ENCODE data around the gene BDNF.

The BDNF gene

GRCh38 chr11:27726981-27727380 is 26.7 kb upstream of the BDNF start:
- no peak overlapping the region for H3K23ac ChIP-seq (ENCODE audit: low read length in 2 of 2)
- no peaks in the 10 kb centered on the region for H3K79me1 ChIP-seq (replicated peaks; ENCODE audit: low read length, poor library complexity, severe bottlenecking)
- no peaks in the 10 kb centered on the region for H3K9me3 ChIP-seq (ENCODE audit: control insufficient read depth, low read length)
- H2BK5ac ChIP-seq (ENCODE audit: low read depth, low read length, poor library complexity, severe bottlenecking), result no peak overlapping the region
- H3K4ac ChIP-seq (ENCODE audit: low read depth in 1 of 2, low read length in 2 of 2), result no peak overlapping the region
- no peak overlapping the region for H3K9ac ChIP-seq (ENCODE audit: low read length)
- H2BK15ac ChIP-seq (ENCODE audit: low read depth, poor library complexity, severe bottlenecking), result no peak overlapping the region
- H3K4me1 ChIP-seq (ENCODE audit: control insufficient read depth, insufficient read depth, low read depth, low read length), result peaks cover 9% of the 10 kb centered on the region
- H3K27me3 ChIP-seq (ENCODE audit: control insufficient read depth in 1 of 2, insufficient read depth in 1 of 2, low read length in 2 of 2), result peaks cover 7 to 51% of the 10 kb centered on the region in 2 experiments
- 100% methylated on average over 1 of the region's 1 CpG for WGBS
- no peaks in the 10 kb centered on the region for H3K36me3 ChIP-seq (ENCODE audit: control insufficient read depth in 1 of 2, insufficient read depth in 2 of 2, low read depth in 1 of 2, low read length in 2 of 2)
- H4K91ac ChIP-seq (ENCODE audit: low read length), result no peak overlapping the region
- H3K4me3 ChIP-seq (ENCODE audit: insufficient read depth in 1 of 2, low read depth in 1 of 2, low read length in 2 of 2), result no peak overlapping the region
- H3K14ac ChIP-seq (ENCODE audit: low read length in 2 of 2), result no peak overlapping the region
- no peak overlapping the region for H2AK5ac ChIP-seq (ENCODE audit: low read length, severe bottlenecking)
- H2BK12ac ChIP-seq (ENCODE audit: low read length in 2 of 2), result no peak overlapping the region
- H3K27ac ChIP-seq (ENCODE audit: low read length, poor library complexity, severe bottlenecking), result no peak overlapping the region
- no peak overlapping the region for H2AFZ ChIP-seq (ENCODE audit: low read depth, low read length)
- no peak overlapping the region for H4K8ac ChIP-seq (ENCODE audit: low read length)
- H2BK120ac ChIP-seq (ENCODE audit: low read depth, low read length), result no peak overlapping the region
- no peak overlapping the region for H3K4me2 ChIP-seq (ENCODE audit: low read length, poor library complexity, severe bottlenecking)
- DNase-seq, result no peak
- H3K18ac ChIP-seq (ENCODE audit: low read depth in 1 of 2, low read length in 2 of 2), result no peak overlapping the region

GRCh38 chr11:27723687-27724086 is 23.4 kb upstream of the BDNF start:
- Histone ChIP-seq H3K14ac (ENCODE audit: low read length in 2 of 2) (no peak overlapping the region), H2BK120ac (ENCODE audit: low read depth, low read length) (no peak overlapping the region), H3K27ac (ENCODE audit: low read length, poor library complexity, severe bottlenecking) (no peak overlapping the region), H3K9me3 (ENCODE audit: control insufficient read depth, low read length) (no peaks in the 10 kb centered on the region), H3K36me3 (ENCODE audit: control insufficient read depth in 1 of 2, insufficient read depth in 2 of 2, low read depth in 1 of 2, low read length in 2 of 2) (no peaks in the 10 kb centered on the region), H2BK12ac (ENCODE audit: low read length in 2 of 2) (no peak overlapping the region), H3K4me3 (ENCODE audit: insufficient read depth in 1 of 2, low read depth in 1 of 2, low read length in 2 of 2) (no peak overlapping the region), H2AFZ (ENCODE audit: low read depth, low read length) (no peak overlapping the region), H3K27me3 (ENCODE audit: control insufficient read depth in 1 of 2, insufficient read depth in 1 of 2, low read length in 2 of 2) (peaks cover 22 to 73% of the 10 kb centered on the region in 2 experiments), H3K4me2 (ENCODE audit: low read length, poor library complexity, severe bottlenecking) (no peak overlapping the region), H2BK5ac (ENCODE audit: low read depth, low read length, poor library complexity, severe bottlenecking) (no peak overlapping the region), H3K23ac (ENCODE audit: low read length in 2 of 2) (no peak overlapping the region), H3K4me1 (ENCODE audit: control insufficient read depth, insufficient read depth, low read depth, low read length) (peaks cover 21% of the 10 kb centered on the region), H2BK15ac (ENCODE audit: low read depth, poor library complexity, severe bottlenecking) (no peak overlapping the region), H3K4ac (ENCODE audit: low read depth in 1 of 2, low read length in 2 of 2) (no peak overlapping the region), H2AK5ac (ENCODE audit: low read length, severe bottlenecking) (no peak overlapping the region), H3K9ac (ENCODE audit: low read length) (no peak overlapping the region), H4K8ac (ENCODE audit: low read length) (no peak overlapping the region), H3K18ac (ENCODE audit: low read depth in 1 of 2, low read length in 2 of 2) (no peak overlapping the region), H3K79me1 (replicated peaks; ENCODE audit: low read length, poor library complexity, severe bottlenecking) (no peaks in the 10 kb centered on the region), H4K91ac (ENCODE audit: low read length) (no peak overlapping the region)
- DNase-seq, result no peak
- WGBS, result 100% methylated on average over 1 of the region's 1 CpG

- H3K79me1 ChIP-seq (replicated peaks; ENCODE audit: low read length, poor library complexity, severe bottlenecking), result no peaks in the 10 kb centered on the region
- no peaks in the 10 kb centered on the region for H3K36me3 ChIP-seq (ENCODE audit: control insufficient read depth in 1 of 2, insufficient read depth in 2 of 2, low read depth in 1 of 2, low read length in 2 of 2)
- H3K4ac ChIP-seq (ENCODE audit: low read depth in 1 of 2, low read length in 2 of 2), result peak overlapping the region in 1 of 2 experiments; percentile 34
- peak overlapping the region; percentile 90 for H2BK120ac ChIP-seq (ENCODE audit: low read depth, low read length)
- H3K23ac ChIP-seq (ENCODE audit: low read length in 2 of 2), result no peak overlapping the region
- peak overlapping the region in 1 of 2 experiments; percentile 35 for H3K14ac ChIP-seq (ENCODE audit: low read length in 2 of 2)
- 4% methylated on average over 16 of the region's 18 CpGs for WGBS
- no peak overlapping the region for H2AK5ac ChIP-seq (ENCODE audit: low read length, severe bottlenecking)
- H3K9ac ChIP-seq (ENCODE audit: low read length), result peak overlapping the region; percentile 48
- H3K4me1 ChIP-seq (ENCODE audit: control insufficient read depth, insufficient read depth, low read depth, low read length), result peaks cover 21% of the 10 kb centered on the region
- no peak overlapping the region for H2AFZ ChIP-seq (ENCODE audit: low read depth, low read length)
- no peak overlapping the region for H2BK5ac ChIP-seq (ENCODE audit: low read depth, low read length, poor library complexity, severe bottlenecking)
- no peak overlapping the region for H2BK15ac ChIP-seq (ENCODE audit: low read depth, poor library complexity, severe bottlenecking)
- DNase-seq, result peak; percentile 55
- peak overlapping the region; percentile 64 for H3K4me2 ChIP-seq (ENCODE audit: low read length, poor library complexity, severe bottlenecking)
- H3K27ac ChIP-seq (ENCODE audit: low read length, poor library complexity, severe bottlenecking), result no peak overlapping the region
- peak overlapping the region; percentile 71 to 86 for H3K4me3 ChIP-seq (ENCODE audit: insufficient read depth in 1 of 2, low read depth in 1 of 2, low read length in 2 of 2)
- peak overlapping the region in 1 of 2 experiments; percentile 65 for H2BK12ac ChIP-seq (ENCODE audit: low read length in 2 of 2)
- peaks cover 22 to 73% of the 10 kb centered on the region in 2 experiments for H3K27me3 ChIP-seq (ENCODE audit: control insufficient read depth in 1 of 2, insufficient read depth in 1 of 2, low read length in 2 of 2)
- H4K8ac ChIP-seq (ENCODE audit: low read length), result peak overlapping the region; percentile 52
- H3K18ac ChIP-seq (ENCODE audit: low read depth in 1 of 2, low read length in 2 of 2), result peak overlapping the region; percentile 37 to 48
- no peaks in the 10 kb centered on the region for H3K9me3 ChIP-seq (ENCODE audit: control insufficient read depth, low read length)
- peak overlapping the region; percentile 52 for H4K91ac ChIP-seq (ENCODE audit: low read length)
Observed at GRCh38 chr11:27722953-27723344, 22.7 kb upstream of the BDNF start.

GRCh38 chr11:27722117-27722952 is 22.1 kb upstream of the BDNF start:
- WGBS, result under 1% methylated on average over 45 of the region's 60 CpGs
- peak overlapping the region; percentile 77 for H2BK15ac ChIP-seq (ENCODE audit: low read depth, poor library complexity, severe bottlenecking)
- H3K4me3 ChIP-seq (ENCODE audit: insufficient read depth in 1 of 2, low read depth in 1 of 2, low read length in 2 of 2), result peak overlapping the region; percentile 71 to 86
- H4K8ac ChIP-seq (ENCODE audit: low read length), result peak overlapping the region; percentile 52
- peak overlapping the region; percentile 48 to 92 for H3K18ac ChIP-seq (ENCODE audit: low read depth in 1 of 2, low read length in 2 of 2)
- peak overlapping the region; percentile 90 for H2BK120ac ChIP-seq (ENCODE audit: low read depth, low read length)
- H3K9ac ChIP-seq (ENCODE audit: low read length), result peak overlapping the region; percentile 48
- peak overlapping the region; percentile 57 for H4K91ac ChIP-seq (ENCODE audit: low read length)
- peak overlapping the region in 1 of 2 experiments; percentile 98 for H3K23ac ChIP-seq (ENCODE audit: low read length in 2 of 2)
- no peaks in the 10 kb centered on the region for H3K79me1 ChIP-seq (replicated peaks; ENCODE audit: low read length, poor library complexity, severe bottlenecking)
- H2BK5ac ChIP-seq (ENCODE audit: low read depth, low read length, poor library complexity, severe bottlenecking), result peak overlapping the region; percentile 59
- H2BK12ac ChIP-seq (ENCODE audit: low read length in 2 of 2), result peak overlapping the region in 1 of 2 experiments; percentile 91
- H3K27ac ChIP-seq (ENCODE audit: low read length, poor library complexity, severe bottlenecking), result no peak overlapping the region
- H3K36me3 ChIP-seq (ENCODE audit: control insufficient read depth in 1 of 2, insufficient read depth in 2 of 2, low read depth in 1 of 2, low read length in 2 of 2), result no peaks in the 10 kb centered on the region
- peak; percentile 75 for DNase-seq
- H3K4me1 ChIP-seq (ENCODE audit: control insufficient read depth, insufficient read depth, low read depth, low read length), result peaks cover 21% of the 10 kb centered on the region
- H2AK5ac ChIP-seq (ENCODE audit: low read length, severe bottlenecking), result no peak overlapping the region
- H3K4me2 ChIP-seq (ENCODE audit: low read length, poor library complexity, severe bottlenecking), result peak overlapping the region; percentile 64
- peak overlapping the region; percentile 25 to 58 for H3K14ac ChIP-seq (ENCODE audit: low read length in 2 of 2)
- H3K27me3 ChIP-seq (ENCODE audit: control insufficient read depth in 1 of 2, insufficient read depth in 1 of 2, low read length in 2 of 2), result peaks cover 22 to 76% of the 10 kb centered on the region in 2 experiments
- peak overlapping the region; percentile 27 to 78 for H3K4ac ChIP-seq (ENCODE audit: low read depth in 1 of 2, low read length in 2 of 2)
- H2AFZ ChIP-seq (ENCODE audit: low read depth, low read length), result peak overlapping the region; percentile 74
- H3K9me3 ChIP-seq (ENCODE audit: control insufficient read depth, low read length), result no peaks in the 10 kb centered on the region

Measured in mesenchymal stem cell (in vitro differentiated cells and primary cell).